ENCODE data around the gene SLC27A3.

GRCh38 chr1:153827168-153827964 lies 52.2 kb downstream of the SLC27A3 start:
- no peak for TF ChIP-seq REST (IDR thresholded peaks at IDR 0.05)
- no peak for TF ChIP-seq POLR2AphosphoS2 (conservative IDR thresholded peaks at IDR 0.05; ENCODE audit: low read length)
- no peak for TF ChIP-seq CTCF (IDR thresholded peaks at IDR 0.05)
- TF ChIP-seq POLR2A (IDR thresholded peaks at IDR 0.05; ENCODE audit: low read length), result no peak
- no peak for TF ChIP-seq JUN (IDR thresholded peaks at IDR 0.05)
